Thyroid gland (tissue), 4 donors: ENCODE measurements around the gene GYS1. TPM values are rescaled to one million over a fixed set of nuclear protein-coding genes. Genes with fewer than 3 reads are reported as not detected.

Source experiments
- DNase-seq, 2 donors: peaks; one replicate each; pipeline ENCODE4 v3.0.0-alpha.2; 2019
- H3K27ac ChIP-seq, 3 donors: fragments of 200-600 bp; sonication (generic); 1 replicate in 2 of 3; 2 replicates in 1 of 3; pipeline ENCODE4 v1.5.1; 2016 to 2019; ENCODE audit warnings: mild to moderate bottlenecking in 1 of 3, moderate library complexity in 1 of 3
- H3K27me3 ChIP-seq: fragments of 200-600 bp; sonication (generic); one replicate; pipeline ENCODE4 v1.5.1; 2019
- H3K36me3 ChIP-seq, 2 donors: fragments of 200-600 bp; sonication (generic); one replicate each; pipeline ENCODE4 v1.5.1; 2016 to 2019
- H3K4me1 ChIP-seq, 2 donors: fragments of 200-600 bp; sonication (generic); one replicate each; pipeline ENCODE4 v1.5.1; 2017 to 2019
- H3K4me3 ChIP-seq, 3 donors: fragments of 200-600 bp; sonication (generic); replicated peaks in 1 of 3; 1 replicate in 2 of 3; 2 replicates in 1 of 3; pipeline ENCODE4 v1.5.1; 2016; ENCODE audit warnings: mild to moderate bottlenecking in 1 of 3
- H3K9me3 ChIP-seq: fragments of 200-600 bp; sonication (generic); one replicate; pipeline ENCODE4 v1.5.1; 2017
- POLR2A ChIP-seq, 2 donors: fragments of 450-650 bp; IDR thresholded peaks; one replicate each; pipeline ENCODE4 v1.6.1; 2017; ENCODE audit warnings: antibody characterized with exemption in 2 of 2, mild to moderate bottlenecking in 2 of 2, moderate library complexity in 1 of 2
- WGBS, 2 donors: methylation state at CpG; one replicate each; pipeline ENCODE4 v1.1.5; 2017; 5-methylcytosine and 5-hydroxymethylcytosine counted together
- intact Hi-C: fragments of 100-400 bp; cut with DNase I; formaldehyde crosslinking; loops from one replicate; pipeline ENCODE4 v1.15.1; 2023
- total RNA-seq, 4 donors: library from RNA; depleted of rRNA; stranded (reverse); fragments of >200 nt; gene quantifications; one replicate each; pipeline ENCODE4 v1.2.3, GENCODE V29; 2016
- TF ChIP-seq, protein P1 (sequence below), 6 experiments: fragments of 200-600 bp in 3 of 6; fragments of 450-650 bp in 3 of 6; sonication (generic) in 3 of 6; IDR thresholded peaks; one replicate each; pipeline ENCODE4 v1.5.1; 2016 to 2019; ENCODE audit warnings: antibody characterized with exemption in 6 of 6, mild to moderate bottlenecking in 2 of 6, inconsistent platforms in 1 of 6, moderate library complexity in 1 of 6

Gene GYS1
- total RNA-seq, 4 donors from 2014 or later = 17.9 to 33.2 (median 23.9) TPM

DNA sequence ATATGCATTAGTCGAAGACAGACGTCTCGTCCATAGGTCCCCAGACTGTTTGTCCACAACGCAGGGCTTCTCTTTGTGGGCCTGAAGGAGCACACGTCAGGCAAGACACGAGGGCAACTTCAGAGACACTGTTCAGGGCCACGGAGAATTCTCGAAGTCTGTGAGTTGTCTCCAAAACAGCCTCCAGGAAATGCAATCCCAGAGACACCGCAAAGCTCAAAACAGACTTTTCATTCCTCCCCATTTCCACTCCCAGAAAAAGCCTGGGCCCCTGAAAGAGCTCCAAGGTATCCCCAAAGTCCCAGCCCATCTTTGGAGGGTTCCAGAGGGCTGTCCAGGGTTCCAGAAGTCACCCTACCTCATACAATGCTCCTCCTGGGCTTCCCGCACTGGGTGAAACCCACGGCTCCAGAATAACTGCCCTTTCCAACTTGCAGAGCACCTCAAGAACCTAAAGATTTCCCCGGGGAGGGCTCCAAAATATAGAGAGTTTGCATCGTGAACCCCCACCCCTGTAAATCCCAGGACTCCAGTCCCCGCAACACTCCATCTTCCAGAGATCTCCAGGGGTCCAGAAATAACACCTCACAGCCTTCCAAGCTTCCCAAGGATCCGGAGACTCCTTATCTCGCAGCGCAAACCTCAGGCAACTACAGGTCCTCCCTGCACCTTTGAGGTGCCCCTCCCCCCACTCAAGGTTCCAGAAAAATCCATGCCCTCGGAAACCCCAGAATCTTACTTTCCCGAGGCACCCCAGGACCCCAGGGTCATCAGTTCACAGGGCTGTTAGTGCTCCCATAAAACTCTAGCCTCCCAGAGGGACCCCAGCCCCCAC lies 28.7 kb downstream of the GYS1 start:
- peaks cover 10 to 17% of the 10 kb centered on the region in 2 donors for H3K36me3 ChIP-seq
- H3K9me3 ChIP-seq = no peaks in the 10 kb centered on the region
- H3K27me3 ChIP-seq = no peaks in the 10 kb centered on the region
- TF ChIP-seq POLR2A (IDR thresholded peaks at IDR 0.05) = no peak
- TF ChIP-seq, protein P1, sequence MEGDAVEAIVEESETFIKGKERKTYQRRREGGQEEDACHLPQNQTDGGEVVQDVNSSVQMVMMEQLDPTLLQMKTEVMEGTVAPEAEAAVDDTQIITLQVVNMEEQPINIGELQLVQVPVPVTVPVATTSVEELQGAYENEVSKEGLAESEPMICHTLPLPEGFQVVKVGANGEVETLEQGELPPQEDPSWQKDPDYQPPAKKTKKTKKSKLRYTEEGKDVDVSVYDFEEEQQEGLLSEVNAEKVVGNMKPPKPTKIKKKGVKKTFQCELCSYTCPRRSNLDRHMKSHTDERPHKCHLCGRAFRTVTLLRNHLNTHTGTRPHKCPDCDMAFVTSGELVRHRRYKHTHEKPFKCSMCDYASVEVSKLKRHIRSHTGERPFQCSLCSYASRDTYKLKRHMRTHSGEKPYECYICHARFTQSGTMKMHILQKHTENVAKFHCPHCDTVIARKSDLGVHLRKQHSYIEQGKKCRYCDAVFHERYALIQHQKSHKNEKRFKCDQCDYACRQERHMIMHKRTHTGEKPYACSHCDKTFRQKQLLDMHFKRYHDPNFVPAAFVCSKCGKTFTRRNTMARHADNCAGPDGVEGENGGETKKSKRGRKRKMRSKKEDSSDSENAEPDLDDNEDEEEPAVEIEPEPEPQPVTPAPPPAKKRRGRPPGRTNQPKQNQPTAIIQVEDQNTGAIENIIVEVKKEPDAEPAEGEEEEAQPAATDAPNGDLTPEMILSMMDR (IDR thresholded peaks at IDR 0.05) = no peak
- intact Hi-C loops = no loop called here
- H3K4me1 ChIP-seq = peaks cover 44 to 54% of the 10 kb centered on the region in 2 donors
- DNase-seq = no peak
- H3K4me3 ChIP-seq = peak overlapping the region in 2 of 3 donors; percentile 4 to 95
- peak overlapping the region; percentile 87 to 97 (median 92) for H3K27ac ChIP-seq
- 46 to 47% methylated on average over 11 to 18 of the region's 19 CpGs for WGBS, 2 donors

DNA sequence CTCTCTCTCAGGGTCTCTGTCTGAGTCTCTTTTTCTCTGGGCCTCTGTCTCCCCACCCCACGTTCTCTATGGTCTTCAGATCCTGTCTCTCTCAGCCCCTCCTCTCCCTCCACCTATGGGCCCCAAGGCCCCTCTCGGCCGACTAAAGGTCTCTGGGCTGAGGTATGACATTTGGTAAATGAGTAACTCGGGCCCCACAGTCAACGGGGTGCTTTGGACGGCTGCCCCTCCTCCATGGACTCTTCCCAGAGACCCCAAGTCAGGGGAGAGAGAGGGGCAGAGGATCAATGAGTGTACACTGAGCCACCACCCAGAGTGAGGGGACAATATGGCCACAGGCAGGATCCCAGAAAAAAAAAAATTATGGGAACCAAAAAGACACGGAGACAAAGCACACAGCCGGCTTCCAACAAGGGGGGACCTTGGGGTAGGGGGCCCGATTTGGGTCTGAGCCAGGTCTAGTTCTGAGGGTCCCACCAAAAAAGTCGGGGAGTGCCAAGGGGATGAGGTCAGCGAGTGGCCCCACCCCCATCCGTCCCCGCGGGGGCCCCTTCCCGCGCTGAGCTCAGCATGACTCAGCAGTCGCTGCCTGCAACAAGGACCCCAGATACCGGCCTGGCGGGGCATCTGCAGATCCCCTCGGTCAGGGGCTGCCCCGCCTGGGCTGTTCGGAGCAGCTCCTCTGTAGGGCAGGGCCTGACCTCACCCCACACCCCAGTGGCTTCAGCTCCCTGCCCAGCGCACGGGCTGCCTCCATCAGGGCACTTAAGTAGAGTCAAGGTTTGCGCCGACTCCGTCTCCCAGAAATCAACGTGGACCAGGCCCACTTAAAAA lies 29.5 kb downstream of the GYS1 start:
- Histone ChIP-seq H3K9me3 (no peaks in the 10 kb centered on the region), H3K4me1 (peaks cover 41 to 50% of the 10 kb centered on the region in 2 donors), H3K36me3 (peaks cover 10 to 17% of the 10 kb centered on the region in 2 donors), H3K27me3 (no peaks in the 10 kb centered on the region), H3K4me3 (peak overlapping the region in 1 of 3 donors; percentile 95), H3K27ac (peak overlapping the region; percentile 87 to 97 (median 92))
- TF ChIP-seq POLR2A (IDR thresholded peaks at IDR 0.05) = peak in 1 of 2 donors; percentile 57
- TF ChIP-seq, protein P1 (IDR thresholded peaks at IDR 0.05) = no peak
- peak; percentile 74 to 76 for DNase-seq
- WGBS, 2 donors = 34% methylated on average over 10 of the region's 28 CpGs
- intact Hi-C loops = no loop called here

DNA sequence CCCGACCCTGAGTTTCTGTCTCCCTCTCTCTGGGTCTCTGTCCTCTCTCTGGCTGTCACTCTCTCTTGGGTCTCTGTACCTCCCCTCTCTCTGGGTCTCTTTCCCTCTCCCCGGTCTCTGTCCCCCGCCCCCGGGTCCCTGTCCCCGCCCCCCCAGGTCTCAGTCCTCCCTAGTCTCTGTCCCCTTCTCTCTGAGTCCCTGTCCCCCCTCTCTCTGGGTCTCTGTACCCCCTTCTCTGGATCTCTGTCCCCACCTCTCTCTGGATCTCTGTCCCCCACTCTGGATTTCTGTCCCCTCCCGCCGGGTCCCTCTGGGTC lies 30.3 kb downstream of the GYS1 start:
- intact Hi-C loops = no loop called here
- H3K9me3 ChIP-seq = no peaks in the 10 kb centered on the region
- no peaks in the 10 kb centered on the region for H3K27me3 ChIP-seq
- H3K27ac ChIP-seq = peak overlapping the region; percentile 65 to 97 (median 87)
- peaks cover 10 to 17% of the 10 kb centered on the region in 2 donors for H3K36me3 ChIP-seq
- H3K4me3 ChIP-seq = no peak overlapping the region
- peaks cover 33 to 42% of the 10 kb centered on the region in 2 donors for H3K4me1 ChIP-seq
- no peak for TF ChIP-seq POLR2A (IDR thresholded peaks at IDR 0.05)
- TF ChIP-seq, protein P1 (IDR thresholded peaks at IDR 0.05) = no peak
- DNase-seq = no peak
- 62 to 63% methylated on average over 6 to 7 of the region's 7 CpGs for WGBS, 2 donors

DNA sequence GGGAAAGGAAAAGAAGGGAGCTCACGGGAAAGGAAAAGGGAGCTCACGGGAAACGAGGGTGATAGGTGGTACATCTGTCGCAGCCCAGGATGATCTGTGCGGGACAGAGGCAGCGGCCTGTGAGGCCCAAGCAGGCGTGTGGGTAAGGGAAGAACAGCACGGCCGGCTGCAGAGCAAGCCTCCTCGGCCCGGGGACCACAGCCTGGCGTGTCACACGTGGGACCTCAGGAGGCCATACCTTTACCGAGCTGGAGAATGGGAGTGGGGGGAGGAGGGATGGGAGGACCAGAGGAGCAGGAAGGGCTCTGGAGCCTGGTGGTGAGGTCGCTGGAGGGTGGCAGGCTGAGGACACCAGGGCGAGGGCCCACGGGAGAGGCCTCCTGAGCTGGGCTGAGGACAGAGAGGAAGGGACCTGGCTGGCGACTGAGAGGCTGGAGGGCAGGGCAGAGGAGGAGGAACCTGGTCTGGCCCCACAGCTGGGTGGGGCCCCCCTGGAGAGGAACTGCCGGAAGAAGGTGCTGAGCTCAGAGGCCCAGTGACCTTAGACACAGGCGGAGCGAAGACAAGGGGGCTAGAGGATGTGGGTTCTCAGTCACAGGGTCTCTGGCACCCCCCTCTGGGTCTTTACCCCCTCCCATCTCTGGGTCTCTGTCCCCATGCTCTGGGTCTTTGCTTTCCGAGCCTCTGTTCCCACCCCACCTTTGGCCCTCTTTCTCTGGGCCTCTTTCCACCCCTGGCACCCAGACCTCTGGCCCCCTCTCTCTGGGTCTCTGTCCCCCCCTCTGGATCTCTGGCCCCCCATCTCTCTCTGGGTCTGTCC lies 30.9 kb downstream of the GYS1 start:
- WGBS, 2 donors = 65 to 70% methylated on average over 22 of the region's 22 CpGs
- intact Hi-C loops = no loop called here
- H3K4me3 ChIP-seq = no peak overlapping the region
- H3K27me3 ChIP-seq = no peaks in the 10 kb centered on the region
- no peaks in the 10 kb centered on the region for H3K9me3 ChIP-seq
- peak in 1 of 2 donors; percentile 33 for TF ChIP-seq POLR2A (IDR thresholded peaks at IDR 0.05)
- TF ChIP-seq, protein P1 (IDR thresholded peaks at IDR 0.05) = no peak
- H3K4me1 ChIP-seq = peaks cover 28 to 36% of the 10 kb centered on the region in 2 donors
- peak; percentile 63 to 78 for DNase-seq
- H3K36me3 ChIP-seq = peaks cover 10 to 17% of the 10 kb centered on the region in 2 donors
- H3K27ac ChIP-seq = peak overlapping the region; percentile 65 to 97 (median 87)
